ENCODE data around the gene KISS1R.
A peak's percentile ranks its signal among the peaks of the same experiment; 100 is the strongest.

Gene KISS1R

DNA sequence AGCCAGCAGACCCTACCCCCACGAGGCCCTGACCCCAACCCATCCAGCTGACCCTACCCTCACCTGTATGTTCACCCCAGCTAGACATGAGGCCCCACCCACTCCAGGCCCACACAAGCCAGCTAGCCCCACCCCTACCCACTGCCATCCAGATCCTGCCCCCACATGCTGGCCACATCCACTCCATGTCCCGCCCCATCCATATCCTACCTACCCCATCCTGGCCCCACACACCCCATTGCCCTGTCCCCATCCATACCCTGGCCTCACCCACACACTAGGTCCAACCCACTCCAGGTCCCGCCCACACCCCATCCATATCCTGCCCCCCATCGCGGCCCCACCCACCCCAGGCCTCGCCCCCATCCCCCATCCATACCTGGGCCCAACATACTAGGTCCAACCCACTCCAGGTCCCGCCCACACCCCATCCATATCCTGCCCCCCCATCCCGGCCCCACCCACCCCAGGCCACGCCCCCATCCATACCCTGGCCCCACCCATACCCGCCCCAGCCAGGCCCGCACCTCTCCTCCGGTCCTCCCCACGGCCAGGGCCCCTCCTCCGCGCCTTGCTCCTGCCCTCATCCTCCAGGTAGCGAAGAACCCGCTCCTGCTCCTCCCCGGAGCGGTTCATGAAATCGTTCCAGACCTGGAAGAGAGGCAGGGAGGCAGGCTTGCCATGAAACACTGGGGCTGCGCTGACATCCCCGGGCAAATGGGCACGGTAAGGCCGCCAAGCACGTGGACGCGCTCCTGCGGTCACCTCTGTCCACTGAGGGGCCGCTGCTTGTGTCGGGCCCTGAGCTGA lies 16.6 kb upstream of the KISS1R start:
- DNase-seq = no peak

- DNase-seq = no peak
Measured at GRCh38 chr19:901216-902092, 15.7 kb upstream of the KISS1R start.

GRCh38 chr19:902093-902370 lies 15.1 kb upstream of the KISS1R start:
- no peak for DNase-seq

DNA sequence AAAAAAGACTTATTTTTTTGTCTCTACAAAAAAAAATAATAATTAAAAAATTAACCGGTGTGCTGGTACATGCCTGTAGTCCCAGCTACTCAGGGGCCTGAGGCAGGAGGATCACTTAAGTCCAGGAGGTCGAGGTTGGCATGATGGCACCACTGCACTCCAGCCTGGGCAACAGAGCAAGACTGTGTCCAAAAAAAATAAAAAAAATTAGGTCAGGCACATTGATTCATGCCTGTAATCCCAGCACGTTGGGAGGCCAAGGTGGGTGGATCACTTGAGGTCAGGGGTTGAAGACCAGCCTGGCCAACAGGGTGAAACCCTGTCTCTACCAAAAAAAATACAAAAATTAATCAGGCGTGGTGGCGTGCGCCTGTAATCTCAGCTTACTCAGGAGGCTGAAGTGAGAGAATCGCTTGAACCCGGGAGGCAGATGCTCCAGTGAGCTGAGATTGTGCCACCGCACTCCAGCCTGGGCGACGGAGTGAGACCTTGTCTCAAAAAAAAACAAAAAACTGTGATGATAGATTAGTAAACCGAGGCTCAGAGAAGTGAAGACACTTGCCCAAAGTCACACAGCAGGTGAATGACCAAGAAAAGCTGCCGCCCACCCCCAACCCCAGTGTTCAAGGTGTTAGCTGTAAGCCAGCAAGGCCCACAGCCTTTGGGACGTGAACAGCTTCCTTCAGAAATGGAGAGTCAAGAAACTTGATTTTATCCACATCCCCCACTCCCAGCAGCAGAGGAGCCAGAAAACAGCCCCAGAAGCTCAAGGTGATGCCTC lies 14.5 kb upstream of the KISS1R start:
- no peak for DNase-seq

DNA sequence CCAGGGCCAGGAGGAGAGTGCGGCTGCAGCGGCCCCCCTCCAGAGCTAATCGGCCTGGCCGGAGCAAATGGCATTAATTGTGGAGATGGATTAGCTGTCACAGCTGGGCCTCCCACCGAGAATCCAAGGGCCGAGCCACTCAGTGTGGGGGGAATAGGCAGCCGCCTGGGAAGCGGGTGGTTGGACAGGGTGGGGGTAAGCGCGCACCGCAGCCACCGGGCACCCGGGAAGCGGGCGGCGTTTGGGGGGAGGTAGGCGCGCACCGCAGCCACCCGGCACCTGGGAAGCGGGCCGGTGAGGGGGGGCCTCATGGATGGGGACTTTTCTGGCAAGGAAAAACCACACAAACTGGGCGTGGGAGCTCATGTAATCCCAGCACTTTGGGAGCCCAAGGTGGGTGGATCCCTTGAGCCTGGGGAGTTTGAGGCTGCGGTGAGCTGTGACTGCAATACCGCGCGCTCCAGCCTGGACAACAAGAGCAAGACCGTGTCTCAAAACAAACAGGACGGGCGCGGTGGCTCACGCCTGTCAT lies 13.8 kb upstream of the KISS1R start:
- DNase-seq = no peak

- no peak for DNase-seq
Measured at GRCh38 chr19:904545-904944, 12.6 kb upstream of the KISS1R start.

DNA sequence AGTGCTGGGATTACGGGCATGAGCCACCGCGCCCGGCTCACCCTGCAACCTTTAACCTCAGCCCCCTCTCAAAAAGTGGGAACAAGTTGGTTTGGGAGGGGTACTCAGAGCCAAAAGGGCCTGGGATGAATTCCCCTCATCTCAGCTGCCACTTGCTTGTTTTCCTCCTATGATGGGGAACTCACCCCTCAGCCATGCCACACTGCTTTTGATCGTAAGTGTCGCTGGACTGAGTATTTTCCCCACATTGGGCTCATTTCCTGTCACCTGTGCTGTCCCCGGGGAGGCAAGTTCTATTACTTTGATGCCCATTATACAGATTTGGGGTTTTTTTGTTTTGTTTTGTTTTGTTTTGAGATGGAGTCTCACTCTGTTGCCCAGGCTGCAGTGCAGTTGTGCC lies 10.7 kb upstream of the KISS1R start:
- no peak for DNase-seq

- DNase-seq = no peak
Measured at GRCh38 chr19:907183-907853, 9.8 kb upstream of the KISS1R start.

DNA sequence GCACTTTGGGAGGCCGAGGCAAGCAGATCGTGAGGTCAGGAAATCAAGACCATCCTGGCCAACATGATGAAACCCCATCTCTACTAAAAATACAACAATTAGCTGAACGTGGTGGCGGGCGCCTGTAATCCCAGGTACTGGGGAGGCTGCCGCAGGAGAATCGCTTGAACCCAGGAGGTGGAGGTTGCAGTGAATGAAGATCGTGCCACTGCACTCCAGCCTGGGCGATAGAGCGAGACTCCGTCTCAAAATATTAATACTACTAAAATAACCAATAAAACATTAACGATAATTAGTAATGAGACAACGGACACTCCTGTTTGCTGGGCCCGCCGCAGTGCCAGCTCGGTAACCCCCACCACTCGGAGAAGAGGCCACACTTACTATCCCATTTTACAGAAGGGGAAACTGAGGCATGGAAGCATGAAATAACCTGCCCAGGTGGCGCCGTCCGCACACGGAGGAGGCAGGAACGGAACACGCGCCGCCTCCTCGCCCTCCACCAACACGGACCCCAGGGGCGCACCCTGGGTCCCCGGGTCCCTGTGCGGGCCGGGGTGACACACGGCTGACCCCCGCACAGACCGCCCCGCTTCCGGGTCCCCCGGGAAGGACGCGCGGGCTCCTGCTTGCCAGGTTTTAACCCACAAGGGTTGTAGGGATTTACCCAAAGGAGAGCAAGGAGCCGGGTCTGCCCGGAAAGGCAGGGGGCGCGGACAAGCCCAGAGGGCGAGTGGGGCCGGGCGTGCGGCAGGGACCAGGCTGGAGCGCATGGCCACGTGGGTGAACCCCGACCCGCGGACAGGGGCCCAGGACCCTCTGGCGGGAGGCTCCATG lies 5.7 kb upstream of the KISS1R start:
- no peak for DNase-seq

- no peak for DNase-seq
Measured at GRCh38 chr19:912181-913079, 4.7 kb upstream of the KISS1R start.

DNA sequence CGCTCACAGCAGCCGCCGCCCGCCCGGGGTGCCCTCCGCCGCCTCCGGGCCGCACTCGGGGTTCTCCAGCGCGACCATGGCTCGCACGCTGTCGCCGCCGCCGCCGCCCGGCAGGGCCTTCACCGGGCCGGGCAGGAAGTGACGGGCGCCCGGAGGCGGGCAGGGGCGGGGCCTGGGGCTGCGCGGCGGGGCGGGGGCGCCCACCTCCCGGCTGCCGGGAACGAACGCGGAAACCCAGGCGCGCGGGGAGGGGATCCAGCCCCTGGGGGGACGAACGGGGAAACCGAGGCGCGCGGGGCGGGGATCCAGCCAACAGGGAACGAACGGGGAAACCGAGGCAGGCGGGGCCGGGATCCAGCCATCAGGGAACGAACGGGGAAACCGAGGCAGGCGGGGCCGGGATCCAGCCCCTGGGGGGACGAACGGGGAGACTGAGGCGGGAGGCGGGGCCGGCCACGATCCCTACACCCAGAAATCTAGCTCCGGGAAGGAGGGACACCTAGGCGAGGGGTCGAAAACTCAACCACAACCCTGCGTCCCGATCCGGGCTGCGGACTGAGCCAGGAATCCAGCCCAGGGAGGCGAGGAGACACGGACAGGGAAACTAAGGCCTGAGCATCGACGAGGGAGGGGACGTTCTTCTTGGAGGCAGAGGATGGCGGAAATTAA lies 3.9 kb upstream of the KISS1R start, which contains the start of gene R3HDM4:
R3HDM4 (minus strand) TSS at position 140 of the 669 bp plus-strand sequence; CDS start at position 78, 62 bp downstream.
- peak; percentile 78 for DNase-seq

GRCh38 chr19:916645-917322 lies 349 bp upstream of the KISS1R start:
- DNase-seq = peak; percentile 51

DNA sequence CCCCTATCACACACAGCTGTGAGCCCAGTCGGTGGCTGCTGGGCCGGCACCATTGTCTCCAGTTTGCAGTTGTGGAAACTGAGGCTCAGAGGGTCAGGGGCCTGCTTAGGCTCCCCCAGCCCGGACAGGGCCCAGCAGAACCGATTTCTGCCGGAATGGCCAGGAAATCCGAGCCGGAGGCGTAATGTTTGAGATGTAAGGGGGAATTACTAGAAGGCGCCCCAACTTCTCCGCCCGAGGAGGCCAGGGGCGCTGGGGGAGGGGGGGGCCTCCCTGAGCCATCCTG lies 962 bp downstream of the KISS1R start:
- DNase-seq = no peak

DNA sequence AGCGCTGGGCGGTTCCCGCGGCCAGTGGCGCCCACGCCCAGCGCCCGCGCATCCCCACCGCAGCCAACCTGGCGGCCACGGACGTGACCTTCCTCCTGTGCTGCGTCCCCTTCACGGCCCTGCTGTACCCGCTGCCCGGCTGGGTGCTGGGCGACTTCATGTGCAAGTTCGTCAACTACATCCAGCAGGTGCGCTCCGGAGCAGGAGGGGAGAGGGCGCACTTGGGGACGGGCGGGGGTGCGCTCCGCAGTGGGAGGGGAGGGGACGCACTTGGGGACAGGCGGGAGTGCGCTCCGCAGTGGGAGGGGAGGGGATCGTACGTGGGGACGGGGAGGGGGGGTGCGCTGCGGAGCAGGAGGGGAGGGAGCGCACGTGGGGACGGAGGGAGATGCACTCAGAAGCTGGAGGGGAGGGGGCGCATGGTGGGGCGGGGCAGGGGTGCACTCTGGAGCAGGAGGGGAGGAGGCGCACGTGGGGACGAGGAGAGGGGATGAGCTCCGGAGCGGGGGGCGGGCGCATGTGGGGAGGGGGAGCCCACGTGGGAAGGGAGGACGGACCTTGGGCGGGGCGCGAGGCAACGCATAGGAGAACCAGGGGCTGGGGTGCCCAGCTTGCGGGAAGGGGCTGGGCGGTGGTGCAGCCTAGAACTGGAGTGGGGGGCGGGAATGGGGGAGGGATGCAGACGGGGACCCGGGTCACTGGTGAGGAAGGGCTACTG lies 1.5 kb downstream of the KISS1R start:
- peak; percentile 68 for DNase-seq

DNA sequence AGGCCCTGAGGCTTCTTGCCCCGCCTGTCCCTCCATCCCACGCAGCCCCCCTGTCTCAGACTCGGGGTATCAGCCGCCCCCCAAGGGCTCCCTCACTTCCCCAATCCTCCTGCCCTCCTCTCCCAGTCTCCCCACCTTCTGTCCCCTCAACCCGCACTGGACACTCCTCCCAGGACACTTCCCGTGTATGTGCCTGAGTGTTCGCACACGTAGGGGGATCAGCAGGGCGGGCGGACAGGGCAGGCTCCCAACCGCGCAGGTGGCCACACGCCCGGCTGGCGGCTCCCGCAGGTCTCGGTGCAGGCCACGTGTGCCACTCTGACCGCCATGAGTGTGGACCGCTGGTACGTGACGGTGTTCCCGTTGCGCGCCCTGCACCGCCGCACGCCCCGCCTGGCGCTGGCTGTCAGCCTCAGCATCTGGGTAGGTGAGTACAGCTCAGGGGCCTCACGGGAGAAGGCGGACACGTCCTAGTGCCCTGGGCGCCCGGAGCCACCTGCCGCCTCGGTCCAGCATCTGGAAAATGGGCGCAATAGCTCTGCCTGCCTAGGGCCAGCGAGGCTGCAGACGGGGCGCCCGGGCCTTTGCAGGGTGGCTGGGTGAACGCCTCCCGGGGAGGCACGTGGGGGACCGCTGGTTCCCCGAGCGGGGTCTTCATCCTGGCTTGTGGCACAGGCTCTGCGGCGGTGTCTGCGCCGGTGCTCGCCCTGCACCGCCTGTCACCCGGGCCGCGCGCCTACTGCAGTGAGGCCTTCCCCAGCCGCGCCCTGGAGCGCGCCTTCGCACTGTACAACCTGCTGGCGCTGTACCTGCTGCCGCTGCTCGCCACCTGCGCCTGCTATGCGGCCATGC lies 2.3 kb downstream of the KISS1R start:
- peak; percentile 67 for DNase-seq

GRCh38 chr19:920051-920864 lies 3.1 kb downstream of the KISS1R start:
- DNase-seq = peak; percentile 74

GRCh38 chr19:924553-925086 lies 7.5 kb downstream of the KISS1R start:
- DNase-seq = peak; percentile 72

All from stimulated activated CD4-positive, alpha-beta T cell treated with anti-CD3 and anti-CD28 coated beads, Interleukin-1b, Interleukin-23, amount 100 ng/mL, for 48 hours (primary cell).